ENCODE measurements around the gene SV2C.
"Not testable (repeated sequence)": the region's sequence is repeated elsewhere in the genome, so short reads cannot be mapped to it uniquely, and the experiment has no call there.

SV2C gene

DNA sequence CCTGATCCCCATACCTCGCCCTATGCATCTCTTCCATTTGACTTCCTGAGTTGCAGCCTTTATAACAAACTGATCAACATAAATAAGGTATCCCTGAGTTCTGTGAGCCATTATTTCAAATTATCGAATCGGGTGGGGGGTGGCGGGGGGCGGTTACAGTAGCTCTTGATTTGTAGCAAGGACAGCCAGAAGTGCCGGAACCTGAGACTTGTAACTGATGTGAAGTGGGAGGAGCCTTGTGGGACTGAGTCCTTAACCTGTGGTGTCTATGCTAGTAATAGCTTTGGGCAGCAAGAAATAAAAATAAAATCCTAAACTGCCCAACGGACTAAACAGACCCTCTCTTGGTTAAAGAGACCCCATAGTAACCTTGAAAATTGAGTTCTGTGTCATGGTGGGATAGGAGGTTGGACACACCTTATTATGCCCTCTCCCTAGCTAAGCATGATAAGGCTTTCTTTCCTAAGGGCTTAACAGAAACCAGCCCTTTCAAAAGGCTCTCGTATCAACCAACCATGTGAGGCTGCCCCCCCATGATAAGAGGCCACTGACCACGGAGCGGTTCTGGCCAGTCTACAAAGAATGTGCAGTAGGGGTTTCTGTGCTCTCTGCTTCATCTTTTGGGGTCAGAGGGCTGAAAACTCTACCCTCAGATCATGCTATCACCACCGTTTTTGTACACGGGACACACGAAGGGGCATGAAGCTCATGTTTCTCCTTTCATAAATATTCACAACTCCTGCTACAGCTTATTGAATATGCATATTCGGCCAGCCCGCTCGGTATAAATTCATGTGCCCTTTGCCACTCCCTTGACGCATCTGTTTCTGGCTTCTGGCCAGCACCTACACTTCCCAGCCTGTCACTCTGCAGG lies 280.4 kb downstream of the SV2C start:
- peak; percentile 37 for DNase-seq

DNA sequence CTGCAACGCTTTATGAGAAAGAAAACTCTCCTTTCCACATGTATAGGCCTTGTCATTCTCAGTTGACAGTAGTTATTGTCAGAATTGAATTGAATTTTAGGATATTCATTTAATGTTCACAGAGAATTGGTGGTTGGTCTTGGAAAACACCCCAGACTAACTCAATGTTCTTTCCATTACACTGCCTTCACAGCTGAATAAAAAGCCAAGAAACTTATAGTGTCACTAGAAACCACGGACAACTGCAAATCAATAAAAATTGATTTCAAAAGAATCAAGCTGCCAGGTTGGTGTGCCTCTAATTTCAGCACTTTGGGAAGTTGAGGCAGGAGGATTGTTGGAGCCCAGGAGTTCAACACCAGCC lies 281.0 kb downstream of the SV2C start:
- DNase-seq, result no peak

DNA sequence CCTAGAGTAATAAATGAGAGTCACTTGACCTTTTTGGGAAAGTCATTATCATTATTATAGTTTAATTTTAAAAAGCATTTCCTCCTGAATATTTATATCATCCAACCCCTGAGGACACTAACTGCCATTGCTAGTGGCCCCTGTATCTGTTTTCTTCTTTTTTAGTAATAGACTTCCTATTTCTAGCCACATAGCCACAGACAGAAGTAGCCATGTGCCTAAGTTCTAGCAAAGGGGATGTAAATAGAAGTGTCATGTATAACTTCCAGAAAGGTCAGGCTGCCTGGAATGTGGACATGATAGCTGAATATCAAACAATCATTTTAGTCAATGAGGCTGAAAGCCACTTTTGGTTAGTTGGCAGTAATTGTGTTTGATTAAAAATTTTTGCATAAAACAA lies 282.4 kb downstream of the SV2C start:
- DNase-seq, result peak; percentile 22

DNA sequence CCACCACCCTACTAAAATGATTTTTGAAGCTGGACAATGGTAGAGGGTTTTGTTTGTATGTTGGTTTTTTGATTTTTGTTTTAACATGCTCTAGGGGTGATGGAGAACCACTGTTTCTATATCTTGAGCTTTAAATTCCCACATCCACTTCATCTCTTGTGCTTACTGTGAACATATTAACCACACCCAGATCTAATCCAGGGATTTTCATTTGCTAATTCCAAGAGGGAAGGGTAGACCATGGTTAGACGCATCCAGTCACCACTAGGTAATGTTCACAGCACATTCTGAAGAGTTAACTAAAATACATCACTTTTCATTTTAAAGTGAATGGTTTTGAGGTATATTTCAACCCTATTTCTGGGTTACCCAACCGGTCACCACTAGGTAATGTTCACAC lies 283.4 kb downstream of the SV2C start:
- DNase-seq, result no peak

DNA sequence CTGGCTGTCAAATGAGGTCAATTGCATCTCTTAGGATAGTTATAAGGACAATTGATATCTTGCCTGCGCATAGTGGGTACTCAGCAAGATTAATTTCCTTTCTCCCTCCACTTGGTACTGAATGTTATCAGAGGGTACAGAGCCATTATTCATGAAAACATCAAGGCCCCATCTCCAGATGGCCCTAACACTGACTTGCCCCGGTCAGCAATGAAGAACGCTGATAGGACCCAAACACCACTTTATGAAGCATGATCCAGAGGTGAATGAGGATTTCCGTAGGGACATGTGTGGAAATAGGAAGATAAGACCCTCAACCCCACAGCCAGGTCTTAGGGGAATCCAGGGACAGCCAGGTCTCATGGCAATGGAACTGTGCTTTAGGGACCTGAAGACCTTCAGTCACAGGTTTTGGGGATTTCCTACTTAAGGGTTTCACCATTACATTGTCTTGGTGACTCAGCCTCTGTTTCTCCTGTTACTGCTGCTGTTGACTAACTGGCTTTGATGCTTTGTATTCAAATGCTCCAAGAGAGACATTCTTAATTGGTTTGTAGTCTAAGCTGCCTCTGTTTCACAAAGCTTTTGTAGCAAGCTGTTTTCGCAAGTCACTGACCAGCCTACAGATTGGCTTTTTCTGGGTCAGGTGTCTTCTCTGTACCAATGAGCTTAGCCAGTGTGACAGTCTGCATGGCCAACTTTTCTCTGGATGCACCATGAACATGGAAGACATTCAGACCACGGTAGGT lies 284.6 kb downstream of the SV2C start:
- peak; percentile 76 for DNase-seq

DNA sequence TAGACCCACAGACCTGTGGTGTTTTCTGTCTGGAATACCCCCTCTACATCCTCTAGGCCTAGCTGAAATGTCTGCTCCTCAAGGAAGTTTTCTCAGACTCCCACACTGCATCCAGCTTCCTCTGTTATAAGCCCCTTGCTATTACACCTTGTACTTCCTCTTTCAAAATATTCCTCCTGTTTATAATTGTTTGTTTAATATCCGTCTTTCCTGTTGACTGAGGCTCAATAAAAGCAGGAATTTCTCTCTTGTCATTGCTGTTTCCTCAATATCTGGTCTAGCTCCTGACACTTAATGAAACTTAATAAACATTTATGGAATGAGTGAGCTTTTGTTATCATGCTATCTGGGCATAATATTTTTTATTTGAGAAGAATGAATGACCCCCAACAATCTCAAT lies 285.8 kb downstream of the SV2C start:
- no peak for DNase-seq

DNA sequence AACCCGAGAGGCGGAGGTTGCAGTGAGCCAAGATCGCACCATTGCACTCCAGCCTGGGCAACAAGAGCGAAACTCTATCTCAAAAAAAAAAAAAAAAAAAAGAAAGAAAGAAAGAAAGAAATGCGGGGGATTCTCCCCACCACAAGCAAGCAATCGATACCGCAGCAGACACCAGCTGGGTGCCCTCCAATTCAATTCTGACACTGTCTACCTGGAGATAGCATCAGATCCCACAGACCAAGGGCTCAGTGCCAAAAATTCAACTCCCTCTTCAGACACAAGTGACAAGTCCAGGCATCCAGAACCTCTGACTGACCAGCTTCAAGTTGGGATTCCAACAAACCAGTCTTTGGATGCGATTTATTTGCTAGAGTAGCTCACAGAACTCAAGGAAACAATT lies 286.5 kb downstream of the SV2C start:
- DNase-seq, result not testable (repeated sequence)

DNA sequence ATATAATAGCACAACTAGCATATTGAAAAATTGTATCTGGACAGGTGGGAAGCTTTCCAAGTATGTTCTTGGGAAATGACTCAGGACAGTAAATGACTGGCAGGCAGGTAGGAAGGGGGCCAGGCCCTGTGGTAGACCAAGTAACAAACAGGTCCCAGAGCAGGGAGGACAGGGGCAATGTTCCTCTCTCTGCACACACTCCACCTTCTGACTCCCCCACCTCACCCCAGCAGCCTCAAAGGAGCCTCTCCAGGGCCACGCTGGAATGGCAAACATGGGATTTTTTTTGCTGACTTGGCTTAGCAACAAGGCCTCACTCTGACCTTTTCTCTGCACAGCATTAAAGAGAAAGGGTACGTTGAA lies 288.8 kb downstream of the SV2C start:
- peak; percentile 8 for DNase-seq

DNA sequence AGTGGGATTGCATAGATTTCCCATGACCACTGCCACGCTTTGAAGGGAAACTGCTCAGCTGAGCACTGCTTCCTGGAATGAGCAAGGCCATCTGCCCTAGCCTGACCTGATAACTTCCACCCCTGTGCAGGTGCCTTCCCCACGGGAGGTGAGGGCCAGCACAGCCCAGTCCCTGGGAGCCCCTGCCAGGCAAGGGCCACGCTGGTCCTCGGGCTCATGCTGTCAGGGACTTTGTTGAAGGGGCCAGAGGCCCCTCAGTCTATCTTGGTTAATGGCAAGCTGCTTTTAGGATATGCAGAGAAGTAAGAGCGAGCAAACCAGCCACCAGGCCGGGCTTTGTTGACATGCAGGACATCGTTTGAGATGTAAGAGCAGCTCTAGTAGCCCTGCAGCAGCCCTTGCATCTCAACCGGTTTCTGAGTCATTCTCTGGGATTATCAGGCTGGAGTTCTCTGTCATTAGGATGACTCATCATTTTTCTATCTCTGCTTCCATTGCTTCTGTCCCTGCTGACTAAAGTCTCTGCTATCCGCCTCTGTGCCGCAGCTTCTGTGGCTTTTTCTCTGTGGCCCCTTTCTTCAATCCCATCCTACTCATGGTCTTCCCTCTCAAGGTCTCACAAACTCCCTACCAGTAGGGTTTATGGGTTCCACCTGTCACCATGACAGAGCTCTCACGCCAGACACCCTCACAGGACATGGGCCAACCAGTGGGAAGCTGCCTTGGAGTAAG lies 289.3 kb downstream of the SV2C start:
- DNase-seq, result peak; percentile 67

DNA sequence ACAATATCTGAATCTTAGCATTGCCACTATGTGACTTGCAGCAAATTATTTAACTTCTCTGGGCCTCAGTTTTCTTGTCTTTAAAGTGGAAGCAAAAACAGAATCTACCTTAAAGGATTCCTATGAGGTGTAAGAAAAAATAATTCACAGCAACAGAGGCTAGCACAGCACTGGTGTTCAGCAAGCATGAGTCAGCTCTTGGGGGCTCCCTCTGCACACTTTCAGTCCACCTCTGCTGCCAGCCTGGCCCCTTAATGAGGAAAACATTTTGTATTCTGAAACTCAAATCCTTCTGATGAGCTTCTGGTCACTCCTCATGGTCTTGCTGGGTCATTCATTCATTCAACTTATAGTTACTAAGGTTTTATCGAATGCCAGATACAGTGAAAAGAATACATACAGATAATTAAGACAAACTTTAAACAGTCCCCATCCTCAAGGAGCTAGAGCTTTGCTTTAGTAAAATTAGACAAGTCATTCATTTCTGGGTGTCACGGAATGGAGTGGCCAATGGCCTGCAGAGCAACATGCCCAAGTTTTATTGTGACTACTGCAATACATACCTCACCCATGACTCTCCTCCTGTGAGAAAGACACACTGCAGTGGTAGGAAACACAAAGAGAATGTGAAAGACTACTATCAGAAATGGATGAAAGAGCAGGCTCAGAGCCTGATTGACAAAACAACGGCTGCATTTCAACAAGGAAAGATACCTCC lies 293.1 kb downstream of the SV2C start:
- no peak for DNase-seq

DNA sequence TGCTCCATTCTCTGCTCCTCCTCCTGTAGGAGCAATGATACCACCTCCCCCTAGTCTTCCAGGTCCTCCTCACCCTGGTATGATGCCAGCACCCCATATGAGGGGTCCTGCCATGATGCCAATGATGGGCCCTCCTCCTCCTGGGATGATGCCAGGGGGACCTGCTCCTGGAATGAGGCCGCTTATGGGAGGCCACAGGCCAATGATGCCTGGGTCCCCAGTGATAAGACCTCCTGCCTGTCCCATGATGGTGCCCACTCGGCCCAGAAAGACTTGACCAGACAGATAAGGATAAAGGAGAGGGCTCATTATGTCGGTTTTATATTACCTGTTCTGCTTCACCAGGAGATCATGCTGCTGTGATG lies 293.7 kb downstream of the SV2C start:
- no peak for DNase-seq

DNA sequence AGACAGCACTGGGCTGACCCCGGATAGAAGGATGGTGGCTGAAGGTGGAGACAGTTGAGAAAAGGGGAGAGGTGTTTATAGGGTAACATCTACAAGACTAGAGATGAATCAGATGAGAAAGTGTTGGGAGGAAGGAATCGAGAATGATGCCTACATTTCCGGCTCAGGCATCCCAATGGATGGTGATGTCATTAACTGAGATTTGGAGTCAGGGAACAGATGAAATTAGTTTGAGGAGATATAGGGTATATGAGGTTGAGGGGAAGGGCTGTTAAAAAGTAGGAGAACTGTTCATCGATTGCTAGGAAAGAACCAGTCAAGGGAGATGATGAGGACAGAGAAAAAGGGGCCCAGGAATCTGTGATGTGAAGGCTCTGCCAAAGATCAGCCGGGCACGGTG lies 295.2 kb downstream of the SV2C start:
- DNase-seq, result no peak

DNA sequence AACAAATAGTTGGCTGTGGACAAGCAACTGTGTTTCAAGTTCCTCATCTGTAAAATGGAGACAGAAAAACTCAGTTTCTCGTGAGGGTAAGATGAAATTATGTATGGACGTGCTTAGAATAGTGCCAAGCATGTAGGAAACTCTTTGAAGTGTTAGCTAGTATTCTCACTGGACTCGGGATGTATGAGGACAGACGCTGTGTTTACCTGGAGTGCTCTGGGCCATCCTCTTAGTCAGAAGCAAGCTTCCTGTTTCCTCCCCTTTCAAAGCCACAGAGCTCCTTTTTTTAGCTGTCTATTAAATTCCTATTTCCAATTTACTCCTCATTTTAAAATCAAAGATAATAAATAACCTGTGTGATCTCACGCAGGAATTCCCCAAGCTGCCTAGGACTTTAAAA lies 296.1 kb downstream of the SV2C start:
- DNase-seq, result no peak

DNA sequence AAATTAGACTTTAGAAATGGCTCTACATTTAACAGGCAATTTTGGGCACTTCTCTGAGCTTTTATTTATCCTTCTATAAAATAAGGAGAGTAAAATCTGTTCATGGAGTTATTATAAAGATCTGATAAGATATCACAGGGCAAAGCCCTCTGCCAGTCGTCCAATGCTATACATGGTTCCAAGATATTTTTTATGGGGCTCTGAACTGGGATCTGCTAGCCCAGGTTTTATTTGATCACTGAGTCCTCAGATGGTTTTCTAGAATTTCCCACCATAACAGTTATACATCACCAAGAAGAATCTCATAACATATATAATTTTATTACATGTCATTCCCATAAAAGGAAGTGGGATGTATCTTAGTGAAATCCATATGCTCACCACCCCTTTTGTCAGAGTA lies 296.7 kb downstream of the SV2C start:
- no peak for DNase-seq

DNA sequence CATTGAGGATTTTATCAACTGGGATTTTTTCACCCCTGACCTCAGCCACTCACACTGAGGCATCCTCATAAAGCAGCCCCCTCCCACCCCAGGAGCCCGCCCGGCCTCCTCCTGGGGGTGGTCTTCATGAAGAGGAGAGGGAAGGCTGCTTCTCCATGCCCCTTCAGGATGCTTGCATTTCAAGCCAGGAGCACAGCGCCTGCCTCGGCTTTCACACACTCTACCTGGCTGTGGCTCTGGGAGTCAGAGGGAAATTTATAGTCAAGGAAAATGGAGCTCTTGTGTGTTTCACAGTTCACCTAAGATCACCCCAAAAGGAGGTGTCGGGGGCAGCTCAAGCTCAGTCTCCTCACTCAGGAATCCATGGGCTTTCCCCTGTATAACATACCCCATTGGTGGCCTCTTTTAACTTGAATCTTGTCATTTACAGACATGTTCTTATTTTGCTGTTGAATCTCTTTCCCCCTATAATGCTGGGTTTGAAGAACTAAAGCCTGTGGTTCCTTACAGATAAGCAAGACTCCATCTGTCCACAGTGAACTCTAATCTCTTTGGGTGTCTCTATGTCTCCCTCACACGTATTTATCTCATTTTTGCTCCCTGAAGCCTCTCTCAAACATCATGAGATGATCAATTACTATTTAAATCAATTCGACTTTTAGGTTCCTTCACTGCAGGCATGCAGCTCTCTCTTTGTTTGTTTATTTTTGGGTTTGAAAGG lies 297.3 kb downstream of the SV2C start:
- no peak for DNase-seq

DNA sequence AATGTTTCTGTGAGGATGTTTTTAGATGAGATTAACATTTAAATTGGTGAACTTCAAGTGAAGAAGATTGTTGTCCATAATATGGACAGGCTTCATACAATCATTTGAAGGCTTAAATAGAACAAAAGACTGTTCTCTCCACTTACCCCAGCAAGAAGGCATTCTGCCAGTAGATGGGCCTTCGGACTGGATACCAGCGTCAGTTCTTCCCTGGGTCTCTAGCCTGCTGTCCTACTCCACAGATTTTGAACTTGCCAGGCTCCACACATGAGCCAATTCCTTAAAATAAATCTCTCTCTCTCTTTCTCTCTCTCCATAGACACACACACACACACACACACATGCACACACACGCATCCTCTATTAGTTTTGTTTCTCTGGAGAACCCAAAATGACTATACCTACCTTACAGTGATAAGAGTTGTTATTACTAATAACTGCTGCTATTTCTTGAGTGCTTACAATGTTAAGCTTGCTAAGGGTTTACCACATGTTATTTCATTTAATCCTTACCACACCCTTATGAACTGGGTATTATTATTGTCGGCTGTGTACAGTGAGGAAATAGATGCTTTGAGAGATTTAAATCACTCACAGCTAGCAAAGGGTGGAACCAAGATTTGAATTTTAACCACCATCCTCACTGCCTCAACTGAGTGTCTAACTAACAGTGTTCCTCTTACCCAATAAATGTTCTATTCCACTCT lies 300.1 kb downstream of the SV2C start:
- DNase-seq, result no peak

DNA sequence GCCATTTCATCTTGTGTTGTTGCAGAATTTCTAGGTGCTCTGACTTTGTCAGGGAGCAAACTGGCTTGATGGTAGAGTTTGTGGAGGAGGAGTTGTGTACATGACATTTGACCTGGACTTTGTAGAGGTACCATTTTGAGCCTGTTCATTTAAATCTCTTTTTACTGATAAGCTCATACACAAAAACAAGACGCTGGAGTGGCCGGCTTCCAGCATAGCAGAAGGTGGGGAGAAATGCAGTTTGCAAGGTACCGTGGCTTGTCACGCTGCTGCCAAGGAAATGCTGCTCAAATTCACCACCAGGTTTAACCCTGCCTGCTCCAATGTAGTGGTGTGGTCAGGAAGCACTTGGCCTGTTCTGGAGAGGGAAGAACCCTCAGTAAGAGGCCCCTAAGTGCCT lies 301.0 kb downstream of the SV2C start:
- no peak for DNase-seq

DNA sequence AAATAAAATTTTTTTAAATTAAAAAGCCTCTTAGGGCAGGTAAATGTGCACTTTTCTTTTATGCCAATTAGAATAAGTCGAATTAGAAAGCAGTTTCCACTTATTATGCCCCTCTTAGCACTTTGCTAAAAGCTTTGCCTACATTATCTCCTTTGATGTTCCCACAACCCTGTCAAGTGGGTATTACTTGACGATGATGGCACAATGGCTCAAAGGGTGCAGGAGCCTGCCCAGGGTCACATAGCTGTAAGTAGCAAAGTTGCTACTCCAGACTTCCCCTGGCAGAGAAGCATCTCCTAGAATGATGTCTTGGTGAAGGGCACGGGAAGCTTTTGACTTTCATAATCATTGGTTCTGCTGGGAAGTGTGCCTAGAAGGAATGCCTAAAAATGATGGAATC lies 301.5 kb downstream of the SV2C start:
- DNase-seq, result no peak

DNA sequence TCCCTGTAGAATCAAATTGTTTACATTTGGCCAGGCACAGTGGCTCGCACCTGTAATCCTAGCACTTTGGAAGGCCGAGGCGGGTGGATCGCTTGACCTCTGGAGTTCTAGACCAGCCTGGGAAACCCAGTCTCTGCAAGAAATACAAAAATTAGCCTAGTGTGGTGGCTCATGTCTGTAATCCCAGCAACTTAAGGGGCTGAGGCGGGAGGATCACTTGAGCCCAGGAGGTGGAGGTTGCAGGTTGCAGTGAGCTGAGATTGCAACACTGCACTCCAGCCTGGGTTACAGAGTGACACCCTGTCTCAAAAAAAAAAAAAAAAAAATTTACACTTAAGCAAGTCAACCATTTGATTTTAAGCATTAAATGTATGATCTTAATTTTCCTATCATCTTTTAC lies 302.4 kb downstream of the SV2C start:
- DNase-seq, result no peak

DNA sequence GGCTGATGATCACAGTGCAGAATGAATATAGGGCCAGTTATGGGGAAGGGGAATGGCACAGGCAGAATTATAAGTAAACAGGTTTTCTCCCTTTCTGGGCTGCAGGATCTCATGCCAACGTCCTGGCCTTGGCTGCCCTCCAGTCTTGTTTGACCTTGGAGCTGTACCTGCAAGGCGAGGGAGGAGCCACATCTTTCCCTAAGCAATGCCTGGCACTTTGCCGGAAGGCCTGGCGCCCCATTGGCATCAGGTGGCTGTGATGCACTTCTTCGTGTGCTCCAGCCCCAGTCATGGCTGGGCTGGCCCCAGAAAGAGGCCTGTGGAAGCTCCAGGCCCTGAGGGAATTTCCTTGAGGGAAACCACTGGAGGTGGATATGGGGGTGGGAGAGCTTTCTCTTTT lies 303.2 kb downstream of the SV2C start:
- DNase-seq, result no peak

DNA sequence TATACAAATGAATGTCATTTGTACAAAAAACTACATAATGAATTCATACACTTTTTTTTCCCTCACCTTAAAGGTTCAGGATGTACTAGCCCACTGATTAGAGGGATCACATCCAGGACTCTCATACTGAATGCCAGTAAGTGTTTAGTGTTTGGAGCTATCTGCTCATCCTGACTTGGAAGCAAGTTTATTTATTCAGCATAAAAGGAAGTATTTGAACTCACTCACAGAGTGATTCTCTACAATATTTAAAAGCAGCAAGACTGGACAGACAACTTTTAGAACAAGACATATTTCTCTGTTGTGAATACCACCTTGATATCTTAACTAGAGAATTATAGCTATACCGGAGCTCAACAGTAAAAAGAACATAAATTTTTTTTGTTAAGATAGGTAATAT lies 305.1 kb downstream of the SV2C start:
- no peak for DNase-seq

All from suppressor macrophage treated with lipopolysaccharide for 4 hours (primary cell).